ENCODE results near the gene TMEM223. TPM values are rescaled to one million over a fixed set of nuclear protein-coding genes. Genes with fewer than 3 reads are reported as not detected.
A peak's percentile ranks its signal among the peaks of the same experiment; 100 is the strongest.

Gene TMEM223
- polyA plus RNA-seq, 2 donors: 13.8 to 19.7 TPM

DNA sequence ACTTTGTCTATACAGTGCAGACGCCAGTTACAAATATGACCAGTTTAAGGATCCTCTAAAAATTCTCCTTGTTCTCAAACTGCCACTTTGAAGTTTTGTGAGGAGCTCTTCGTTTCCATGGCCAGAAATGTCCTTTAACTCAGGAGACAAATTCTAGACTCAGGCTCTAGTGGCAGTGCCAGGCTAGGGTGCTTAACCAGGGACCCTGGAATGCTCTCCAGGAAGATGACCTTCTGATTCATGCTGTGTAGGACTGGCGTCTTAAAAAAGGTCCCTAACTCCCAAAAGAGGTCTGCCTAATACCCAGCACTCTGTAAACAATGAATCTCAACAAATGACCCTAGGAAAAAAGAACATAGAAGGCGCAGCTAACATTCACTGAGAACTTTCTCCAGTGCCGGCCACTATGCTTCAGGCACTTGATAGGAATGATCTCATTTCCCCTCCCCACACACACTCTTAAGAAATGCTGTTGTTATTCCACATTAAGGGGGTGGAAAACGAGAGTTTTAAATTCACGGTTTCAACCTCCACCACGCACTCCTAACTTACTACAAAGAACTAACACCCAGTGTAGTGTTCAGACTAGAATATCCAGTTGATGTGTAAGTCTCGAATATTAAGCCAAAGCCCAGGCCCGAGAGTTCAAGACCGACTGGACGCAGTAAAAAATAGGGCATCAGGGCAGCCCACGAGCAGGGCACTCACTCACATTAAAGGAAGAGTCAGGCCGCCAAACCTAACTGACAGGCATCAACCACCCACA, 12.7 kb upstream of the TMEM223 start:
- WGBS, 2 donors: 2 to 3% methylated on average over 14 of the region's 14 CpGs
- peaks cover 14 to 23% of the 10 kb centered on the region in 2 donors for H3K36me3 ChIP-seq (ENCODE audit: control insufficient read depth in 2 of 2, insufficient read depth in 2 of 2, low read length in 1 of 2)
- no peaks in the 10 kb centered on the region for H3K27me3 ChIP-seq (ENCODE audit: control insufficient read depth in 1 of 2, insufficient read depth in 2 of 2, low read length in 2 of 2)

GRCh38 chr11:62801071-62801470, 9.3 kb upstream of the TMEM223 start:
- Histone ChIP-seq H3K36me3 (ENCODE audit: control insufficient read depth in 2 of 2, insufficient read depth in 2 of 2, low read length in 1 of 2) (peaks cover 24 to 40% of the 10 kb centered on the region in 2 donors), H3K27me3 (ENCODE audit: control insufficient read depth in 1 of 2, insufficient read depth in 2 of 2, low read length in 2 of 2) (no peaks in the 10 kb centered on the region), H3K9me3 (ENCODE audit: control insufficient read depth in 2 of 2, insufficient read depth in 1 of 2, low read depth in 1 of 2, low read length in 1 of 2) (no peaks in the 10 kb centered on the region), H3K27ac (ENCODE audit: low read depth in 2 of 2, low read length in 1 of 2) (no peak overlapping the region), H3K4me3 (ENCODE audit: low read depth in 1 of 2, low read length in 2 of 2) (no peak overlapping the region), H3K4me1 (ENCODE audit: control insufficient read depth in 2 of 2, insufficient read depth in 2 of 2, low read length in 1 of 2) (peaks cover 0 to 2% of the 10 kb centered on the region in 2 donors)
- WGBS, 2 donors: 81% methylated on average over 4 of the region's 4 CpGs

More for the DNA sequence above, 12.7 kb upstream of the TMEM223 start:
- Histone ChIP-seq H3K9me3 (ENCODE audit: control insufficient read depth in 2 of 2, insufficient read depth in 1 of 2, low read depth in 1 of 2, low read length in 1 of 2) (no peaks in the 10 kb centered on the region), H3K27ac (ENCODE audit: low read depth in 2 of 2, low read length in 1 of 2) (peak overlapping the region; percentile 84 to 95), H3K4me3 (ENCODE audit: low read depth in 1 of 2, low read length in 2 of 2) (peak overlapping the region; percentile 80 to 91), H3K4me1 (ENCODE audit: control insufficient read depth in 2 of 2, insufficient read depth in 2 of 2, low read length in 1 of 2) (peaks cover 0 to 9% of the 10 kb centered on the region in 2 donors)

- Histone ChIP-seq H3K4me3 (ENCODE audit: low read depth in 1 of 2, low read length in 2 of 2) (no peak overlapping the region), H3K4me1 (ENCODE audit: control insufficient read depth in 2 of 2, insufficient read depth in 2 of 2, low read length in 1 of 2) (no peaks in the 10 kb centered on the region), H3K27ac (ENCODE audit: low read depth in 2 of 2, low read length in 1 of 2) (no peak overlapping the region), H3K36me3 (ENCODE audit: control insufficient read depth in 2 of 2, insufficient read depth in 2 of 2, low read length in 1 of 2) (peaks cover 31 to 52% of the 10 kb centered on the region in 2 donors), H3K9me3 (ENCODE audit: control insufficient read depth in 2 of 2, insufficient read depth in 1 of 2, low read depth in 1 of 2, low read length in 1 of 2) (no peaks in the 10 kb centered on the region), H3K27me3 (ENCODE audit: control insufficient read depth in 1 of 2, insufficient read depth in 2 of 2, low read length in 2 of 2) (no peaks in the 10 kb centered on the region)
- 92 to 95% methylated on average over 10 of the region's 10 CpGs for WGBS, 2 donors
Measured at GRCh38 chr11:62799486-62799885, 7.7 kb upstream of the TMEM223 start.

DNA sequence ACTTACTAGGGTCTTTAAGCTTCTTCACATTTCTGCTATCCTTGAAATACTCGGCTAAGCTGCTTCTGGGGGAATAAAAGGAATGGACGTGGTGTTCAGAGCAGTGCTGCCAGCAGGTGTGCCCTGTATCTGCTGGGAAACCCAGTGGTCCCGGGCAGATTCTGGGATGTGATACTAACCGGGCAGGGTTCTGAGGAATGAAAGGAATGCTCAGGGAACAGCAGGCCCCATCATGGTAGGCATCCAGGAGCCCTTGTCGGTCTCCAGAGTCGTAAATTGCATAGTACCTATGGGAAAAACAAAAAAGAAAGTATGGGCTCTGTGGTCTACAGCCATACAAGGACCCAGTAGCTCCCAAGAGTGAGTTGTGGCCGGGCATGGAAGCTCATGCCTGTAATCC, 4.5 kb upstream of the TMEM223 start:
- H3K9me3 ChIP-seq (ENCODE audit: control insufficient read depth in 2 of 2, insufficient read depth in 1 of 2, low read depth in 1 of 2, low read length in 1 of 2): no peaks in the 10 kb centered on the region
- peaks cover 25 to 53% of the 10 kb centered on the region in 2 donors for H3K36me3 ChIP-seq (ENCODE audit: control insufficient read depth in 2 of 2, insufficient read depth in 2 of 2, low read length in 1 of 2)

GRCh38 chr11:62794201-62794775, 2.5 kb upstream of the TMEM223 start:
- no peak overlapping the region for H3K4me3 ChIP-seq (ENCODE audit: low read depth in 1 of 2, low read length in 2 of 2)
- H3K27me3 ChIP-seq (ENCODE audit: control insufficient read depth in 1 of 2, insufficient read depth in 2 of 2, low read length in 2 of 2): no peaks in the 10 kb centered on the region
- 91% methylated on average over 8 of the region's 8 CpGs for WGBS, 2 donors
- H3K4me1 ChIP-seq (ENCODE audit: control insufficient read depth in 2 of 2, insufficient read depth in 2 of 2, low read length in 1 of 2): peaks cover 5 to 9% of the 10 kb centered on the region in 2 donors
- H3K27ac ChIP-seq (ENCODE audit: low read depth in 2 of 2, low read length in 1 of 2): no peak overlapping the region
- peaks cover 15 to 41% of the 10 kb centered on the region in 2 donors for H3K36me3 ChIP-seq (ENCODE audit: control insufficient read depth in 2 of 2, insufficient read depth in 2 of 2, low read length in 1 of 2)
- no peaks in the 10 kb centered on the region for H3K9me3 ChIP-seq (ENCODE audit: control insufficient read depth in 2 of 2, insufficient read depth in 1 of 2, low read depth in 1 of 2, low read length in 1 of 2)

More for the DNA sequence above, 4.5 kb upstream of the TMEM223 start:
- Histone ChIP-seq H3K27me3 (ENCODE audit: control insufficient read depth in 1 of 2, insufficient read depth in 2 of 2, low read length in 2 of 2) (no peaks in the 10 kb centered on the region), H3K4me3 (ENCODE audit: low read depth in 1 of 2, low read length in 2 of 2) (no peak overlapping the region), H3K27ac (ENCODE audit: low read depth in 2 of 2, low read length in 1 of 2) (no peak overlapping the region), H3K4me1 (ENCODE audit: control insufficient read depth in 2 of 2, insufficient read depth in 2 of 2, low read length in 1 of 2) (peaks cover 5 to 8% of the 10 kb centered on the region in 2 donors)
- WGBS, 2 donors: 90 to 93% methylated on average over 7 of the region's 7 CpGs

DNA sequence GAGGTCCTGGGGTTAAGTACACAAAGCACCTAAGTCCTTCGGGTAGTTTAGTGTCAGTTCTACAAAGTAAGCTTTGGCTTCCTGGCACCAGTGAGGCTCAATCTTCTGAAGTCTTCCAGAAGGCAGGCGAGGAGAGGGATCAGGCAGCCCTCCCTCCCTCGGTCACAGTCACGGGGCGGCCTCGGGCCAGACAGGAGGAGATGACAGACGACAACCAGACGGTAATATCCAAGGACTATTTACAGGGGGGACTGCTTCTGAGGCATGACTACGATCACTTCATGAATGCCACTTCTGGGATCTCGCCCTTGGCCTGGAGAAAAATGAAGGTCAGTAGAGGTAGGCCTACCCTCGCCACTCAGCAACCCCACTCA, 383 bp upstream of the TMEM223 start:
- H3K4me3 ChIP-seq (ENCODE audit: low read depth in 1 of 2, low read length in 2 of 2): peak overlapping the region; percentile 8 to 99
- H3K4me1 ChIP-seq (ENCODE audit: control insufficient read depth in 2 of 2, insufficient read depth in 2 of 2, low read length in 1 of 2): peaks cover 5 to 9% of the 10 kb centered on the region in 2 donors
- H3K9me3 ChIP-seq (ENCODE audit: control insufficient read depth in 2 of 2, insufficient read depth in 1 of 2, low read depth in 1 of 2, low read length in 1 of 2): no peaks in the 10 kb centered on the region
- peaks cover 11 to 35% of the 10 kb centered on the region in 2 donors for H3K36me3 ChIP-seq (ENCODE audit: control insufficient read depth in 2 of 2, insufficient read depth in 2 of 2, low read length in 1 of 2)
- H3K27ac ChIP-seq (ENCODE audit: low read depth in 2 of 2, low read length in 1 of 2): peak overlapping the region; percentile 83 to 96
- no peaks in the 10 kb centered on the region for H3K27me3 ChIP-seq (ENCODE audit: control insufficient read depth in 1 of 2, insufficient read depth in 2 of 2, low read length in 2 of 2)
- WGBS, 2 donors: 24% methylated on average over 11 of the region's 11 CpGs

- no peaks in the 10 kb centered on the region for H3K27me3 ChIP-seq (ENCODE audit: control insufficient read depth in 1 of 2, insufficient read depth in 2 of 2, low read length in 2 of 2)
- 58 to 59% methylated on average over 3 of the region's 3 CpGs for WGBS, 2 donors
- peaks cover 8 to 9% of the 10 kb centered on the region in 2 donors for H3K4me1 ChIP-seq (ENCODE audit: control insufficient read depth in 2 of 2, insufficient read depth in 2 of 2, low read length in 1 of 2)
- peaks cover 0 to 19% of the 10 kb centered on the region in 2 donors for H3K36me3 ChIP-seq (ENCODE audit: control insufficient read depth in 2 of 2, insufficient read depth in 2 of 2, low read length in 1 of 2)
- H3K9me3 ChIP-seq (ENCODE audit: control insufficient read depth in 2 of 2, insufficient read depth in 1 of 2, low read depth in 1 of 2, low read length in 1 of 2): no peaks in the 10 kb centered on the region
- H3K27ac ChIP-seq (ENCODE audit: low read depth in 2 of 2, low read length in 1 of 2): peak overlapping the region in 1 of 2 donors; percentile 47
- no peak overlapping the region for H3K4me3 ChIP-seq (ENCODE audit: low read depth in 1 of 2, low read length in 2 of 2)
Measured at GRCh38 chr11:62789576-62789975, 2.2 kb downstream of the TMEM223 start.

DNA sequence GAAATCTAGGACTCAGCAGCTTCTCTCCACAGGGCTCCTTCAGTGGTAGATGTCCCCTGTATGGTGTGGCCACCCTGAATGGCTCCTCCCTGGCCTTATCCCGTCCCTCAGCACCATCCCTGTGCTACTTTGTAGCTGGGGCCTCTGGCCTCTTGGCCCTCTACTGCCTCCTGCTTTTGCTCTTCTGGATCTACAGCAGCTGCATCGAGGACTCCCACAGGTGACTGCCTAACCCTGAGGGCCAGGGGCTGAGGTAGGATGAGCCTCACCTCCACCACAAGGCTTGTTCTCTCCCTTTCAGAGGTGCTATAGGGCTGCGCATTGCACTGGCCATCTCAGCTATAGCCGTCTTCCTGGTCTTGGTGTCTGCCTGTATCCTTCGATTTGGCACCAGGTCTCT, 2.8 kb downstream of the TMEM223 start:
- Histone ChIP-seq H3K36me3 (ENCODE audit: control insufficient read depth in 2 of 2, insufficient read depth in 2 of 2, low read length in 1 of 2) (peaks cover 0 to 15% of the 10 kb centered on the region in 2 donors), H3K4me1 (ENCODE audit: control insufficient read depth in 2 of 2, insufficient read depth in 2 of 2, low read length in 1 of 2) (peaks cover 8 to 9% of the 10 kb centered on the region in 2 donors), H3K4me3 (ENCODE audit: low read depth in 1 of 2, low read length in 2 of 2) (peak overlapping the region in 1 of 2 donors; percentile 11), H3K27me3 (ENCODE audit: control insufficient read depth in 1 of 2, insufficient read depth in 2 of 2, low read length in 2 of 2) (no peaks in the 10 kb centered on the region), H3K27ac (ENCODE audit: low read depth in 2 of 2, low read length in 1 of 2) (peak overlapping the region in 1 of 2 donors; percentile 35), H3K9me3 (ENCODE audit: control insufficient read depth in 2 of 2, insufficient read depth in 1 of 2, low read depth in 1 of 2, low read length in 1 of 2) (no peaks in the 10 kb centered on the region)
- 60 to 75% methylated on average over 5 of the region's 5 CpGs for WGBS, 2 donors

DNA sequence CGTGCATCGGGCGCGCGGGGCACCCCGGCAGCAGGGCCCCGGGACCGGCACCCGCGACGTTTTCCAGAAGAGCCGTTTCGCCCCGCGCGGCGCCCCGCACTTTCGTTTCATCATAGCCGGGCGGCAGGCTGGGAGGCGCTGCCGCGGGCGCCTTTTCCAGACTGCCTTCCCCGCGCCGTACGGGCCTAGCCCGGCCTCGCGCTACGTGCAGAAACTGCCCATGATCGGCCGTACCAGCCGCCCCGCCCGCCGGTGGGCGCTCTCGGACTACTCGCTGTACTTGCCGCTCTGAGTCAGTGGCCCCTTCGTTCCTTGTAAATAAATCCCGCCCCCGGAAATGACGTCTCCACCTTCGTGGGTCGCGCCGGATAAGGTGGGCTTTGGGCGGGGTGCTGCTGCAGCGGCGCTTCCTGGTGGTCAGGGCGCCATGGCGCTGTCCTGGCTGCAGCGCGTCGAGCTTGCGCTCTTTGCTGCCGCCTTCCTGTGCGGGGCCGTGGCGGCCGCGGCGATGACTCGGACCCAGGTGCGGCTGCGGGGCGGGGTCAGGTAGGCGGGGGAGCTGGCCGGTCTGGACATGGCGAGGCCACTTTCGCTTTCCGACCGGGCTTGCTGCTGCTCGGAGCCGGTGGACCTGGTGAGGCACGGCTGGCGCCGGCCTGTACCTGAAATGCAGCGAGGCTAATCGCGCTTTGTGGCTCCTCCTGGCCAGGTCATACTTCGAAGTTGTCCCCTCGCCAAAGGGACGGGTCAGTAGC, 4.6 kb downstream of the TMEM223 start, which contains the start of gene TMEM179B:
Gene TMEM179B, plus strand, starts transcription at position 398 of the 755 bp plus-strand sequence. Its CDS starts 30 bp downstream, at position 428.
- peaks cover 0 to 15% of the 10 kb centered on the region in 2 donors for H3K36me3 ChIP-seq (ENCODE audit: control insufficient read depth in 2 of 2, insufficient read depth in 2 of 2, low read length in 1 of 2)
- H3K9me3 ChIP-seq (ENCODE audit: control insufficient read depth in 2 of 2, insufficient read depth in 1 of 2, low read depth in 1 of 2, low read length in 1 of 2): no peaks in the 10 kb centered on the region

More for the DNA sequence above, 4.6 kb downstream of the TMEM223 start, which contains the start of gene TMEM179B:
- H3K4me1 ChIP-seq (ENCODE audit: control insufficient read depth in 2 of 2, insufficient read depth in 2 of 2, low read length in 1 of 2): peaks cover 5% of the 10 kb centered on the region in 2 donors
- no peaks in the 10 kb centered on the region for H3K27me3 ChIP-seq (ENCODE audit: control insufficient read depth in 1 of 2, insufficient read depth in 2 of 2, low read length in 2 of 2)
- H3K4me3 ChIP-seq (ENCODE audit: low read depth in 1 of 2, low read length in 2 of 2): peak within 1 kb of the TSS; percentile 79 to 89
- peak within 1 kb of the TSS; percentile 99 to 100 for H3K27ac ChIP-seq (ENCODE audit: low read depth in 2 of 2, low read length in 1 of 2)
- 0% methylated on average over 86 to 88 of the region's 88 CpGs for WGBS, 2 donors
